ENCODE results near the gene PDCD10.

- TF ChIP-seq CTCF (conservative IDR thresholded peaks at IDR 0.05) = no peak
- no peak for TF ChIP-seq EZH2 (IDR thresholded peaks at IDR 0.05; ENCODE audit: low read depth)
Observed at GRCh38 chr3:167762296-167762695, 27.6 kb upstream of the PDCD10 start.
